Suppressor macrophage treated with lipopolysaccharide for 4 hours (primary cell): ENCODE results near the gene TXNRD3.
"Not testable (repeated sequence)": the region's sequence is repeated elsewhere in the genome, so short reads cannot be mapped to it uniquely, and the experiment has no call there.

Experiments used
- DNase-seq: peaks from one replicate; pipeline ENCODE4 v3.0.0-alpha.2; 2020

The TXNRD3 gene

GRCh38 chr3:126638790-126639189, 16.1 kb downstream of the TXNRD3 start:
- DNase-seq: no peak

- DNase-seq: no peak
Observed at GRCh38 chr3:126636436-126636835, 18.5 kb downstream of the TXNRD3 start.

- DNase-seq: no peak
Observed at GRCh38 chr3:126634803-126635202, 20.1 kb downstream of the TXNRD3 start.

GRCh38 chr3:126630020-126630419, 24.9 kb downstream of the TXNRD3 start:
- no peak for DNase-seq

GRCh38 chr3:126625735-126626134, 29.2 kb downstream of the TXNRD3 start:
- DNase-seq: not testable (repeated sequence)

GRCh38 chr3:126622694-126623093, 32.2 kb downstream of the TXNRD3 start:
- DNase-seq: no peak

- DNase-seq: no peak
Observed at GRCh38 chr3:126621627-126622345, 33.1 kb downstream of the TXNRD3 start.

GRCh38 chr3:126621171-126621570, 33.8 kb downstream of the TXNRD3 start:
- no peak for DNase-seq

- peak; percentile 54 for DNase-seq
Observed at GRCh38 chr3:126620738-126621137, 34.2 kb downstream of the TXNRD3 start.

- no peak for DNase-seq
Observed at GRCh38 chr3:126618760-126619159, 36.2 kb downstream of the TXNRD3 start.

GRCh38 chr3:126618021-126618420, 36.9 kb downstream of the TXNRD3 start:
- DNase-seq: no peak

- peak; percentile 68 for DNase-seq
Observed at GRCh38 chr3:126617571-126617970, 37.4 kb downstream of the TXNRD3 start.

GRCh38 chr3:126616931-126617330, 38.0 kb downstream of the TXNRD3 start:
- DNase-seq: no peak

GRCh38 chr3:126613479-126614188, 41.3 kb downstream of the TXNRD3 start:
- peak; percentile 43 for DNase-seq

GRCh38 chr3:126612479-126613205, 42.3 kb downstream of the TXNRD3 start:
- no peak for DNase-seq

GRCh38 chr3:126609909-126610308, 45.0 kb downstream of the TXNRD3 start:
- no peak for DNase-seq

- peak; percentile 42 for DNase-seq
Observed at GRCh38 chr3:126607214-126607908, 47.6 kb downstream of the TXNRD3 start.

GRCh38 chr3:126606001-126606400, 48.9 kb downstream of the TXNRD3 start:
- DNase-seq: no peak

- no peak for DNase-seq
Observed at GRCh38 chr3:126604691-126605090, 50.2 kb downstream of the TXNRD3 start.

- DNase-seq: no peak
Observed at GRCh38 chr3:126599101-126599500, 55.8 kb downstream of the TXNRD3 start.

- not testable (repeated sequence) for DNase-seq
Observed at GRCh38 chr3:126595479-126595878, 59.4 kb downstream of the TXNRD3 start.

- peak; percentile 57 for DNase-seq
Observed at GRCh38 chr3:126591515-126591914, 63.4 kb downstream of the TXNRD3 start.

GRCh38 chr3:126582311-126582710, 72.6 kb downstream of the TXNRD3 start:
- DNase-seq: no peak
